Activated CD4-positive, alpha-beta T cell treated with anti-CD3 and anti-CD28 coated beads, Interleukin-2, amount 10 ng/mL, durations not matched to agents 7 days and 5 days (primary cell): ENCODE measurements around the gene SPNS2. TPM values are rescaled to one million over a fixed set of nuclear protein-coding genes. Genes with fewer than 3 reads are reported as not detected.

ENCODE experiments used
- CTCF ChIA-PET: fragments of 350-600 bp; sonication (Branson Sonifier 250); formaldehyde crosslinking; loops from one replicate; lab custom pipeline; 2021; ENCODE audit warnings: antibody characterized with exemption; lab: Charles Lee
- POLR2A ChIA-PET: fragments of 350-600 bp; sonication (Branson Sonifier 250); formaldehyde crosslinking; loops from one replicate; lab custom pipeline; 2021; ENCODE audit warnings: antibody characterized with exemption; lab: Charles Lee
- DNase-seq: peaks from one replicate; pipeline ENCODE4 v3.0.0-alpha.2; 2020
- H3K27ac Mint-ChIP-seq: one replicate; pipeline ENCODE4 v1.8.0; 2021; ENCODE audit warnings: mild to moderate bottlenecking, moderate library complexity, mixed read lengths
- H3K27me3 Mint-ChIP-seq: one replicate; pipeline ENCODE4 v1.8.0; 2021; ENCODE audit warnings: mixed read lengths
- H3K36me3 Mint-ChIP-seq: one replicate; pipeline ENCODE4 v1.8.0; 2021; ENCODE audit warnings: low read depth, mixed read lengths
- H3K4me1 Mint-ChIP-seq: one replicate; pipeline ENCODE4 v1.8.0; 2021; ENCODE audit warnings: mixed read lengths
- H3K4me3 Mint-ChIP-seq: one replicate; pipeline ENCODE4 v1.8.0; 2021; ENCODE audit warnings: mild to moderate bottlenecking, moderate library complexity, mixed read lengths
- H3K9me3 Mint-ChIP-seq: one replicate; pipeline ENCODE4 v1.8.0; 2021; ENCODE audit warnings: mixed read lengths
- total RNA-seq, 2 experiments: library from RNA; stranded (reverse); gene quantifications; one replicate each; pipeline ENCODE4 v1.2.3, GENCODE V29; 2021

Gene SPNS2
- total RNA-seq, 2 experiments from 2014 or later = 0.25 to 0.29 TPM

- no peaks in the 10 kb centered on the region for H3K9me3 Mint-ChIP-seq
- DNase-seq = no peak
- H3K27ac Mint-ChIP-seq = no peak overlapping the region
- ChIA-PET CTCF (interaction anchor here (0.6 to 1.3 kb wide), 2 partner anchors 10 to 350 kb away, joined by 3 read pairs; partner anchors contain the start of gene GGT6), POLR2A (interaction anchor here (0.6 kb wide), 1 partner anchor 160 kb away, joined by 5 read pairs; no protein-coding TSS in a partner anchor)
- no peak overlapping the region for H3K4me3 Mint-ChIP-seq
- peaks cover 24% of the 10 kb centered on the region for H3K36me3 Mint-ChIP-seq
- peaks cover 15% of the 10 kb centered on the region for H3K4me1 Mint-ChIP-seq
- no peaks in the 10 kb centered on the region for H3K27me3 Mint-ChIP-seq
Measured at GRCh38 chr17:4549781-4550533, 51.3 kb downstream of the SPNS2 start.

GRCh38 chr17:4550534-4551039 lies 51.9 kb downstream of the SPNS2 start:
- peaks cover 24% of the 10 kb centered on the region for H3K36me3 Mint-ChIP-seq
- no peak overlapping the region for H3K27ac Mint-ChIP-seq
- H3K4me3 Mint-ChIP-seq = no peak overlapping the region
- POLR2A ChIA-PET = no interaction called here
- no peak for DNase-seq
- no peaks in the 10 kb centered on the region for H3K27me3 Mint-ChIP-seq
- CTCF ChIA-PET = interaction anchor here (1.3 kb wide), 1 partner anchor 10 kb away, joined by 3 read pairs; the partner anchor contains the start of gene GGT6
- peaks cover 18% of the 10 kb centered on the region for H3K4me1 Mint-ChIP-seq
- no peaks in the 10 kb centered on the region for H3K9me3 Mint-ChIP-seq

GRCh38 chr17:4551141-4551540 lies 52.5 kb downstream of the SPNS2 start:
- ChIA-PET POLR2A (no interaction called here), CTCF (interaction anchor here (1.1 to 1.3 kb wide), 2 partner anchors 12 to 42 kb away, joined by 5 read pairs; no protein-coding TSS in a partner anchor)
- H3K4me3 Mint-ChIP-seq = no peak overlapping the region
- peaks cover 23% of the 10 kb centered on the region for H3K4me1 Mint-ChIP-seq
- H3K9me3 Mint-ChIP-seq = no peaks in the 10 kb centered on the region
- no peak overlapping the region for H3K27ac Mint-ChIP-seq
- H3K36me3 Mint-ChIP-seq = peaks cover 24% of the 10 kb centered on the region
- no peak for DNase-seq
- H3K27me3 Mint-ChIP-seq = no peaks in the 10 kb centered on the region

- no peak overlapping the region for H3K27ac Mint-ChIP-seq
- POLR2A ChIA-PET = no interaction called here
- no peak for DNase-seq
- H3K36me3 Mint-ChIP-seq = peaks cover 24% of the 10 kb centered on the region
- H3K9me3 Mint-ChIP-seq = no peaks in the 10 kb centered on the region
- H3K4me1 Mint-ChIP-seq = peaks cover 30% of the 10 kb centered on the region
- H3K4me3 Mint-ChIP-seq = no peak overlapping the region
- CTCF ChIA-PET = interaction anchor here (1.1 to 2.5 kb wide), 3 partner anchors 11 to 43 kb away, joined by 5 to 10 read pairs (median 5); no protein-coding TSS in a partner anchor
- H3K27me3 Mint-ChIP-seq = no peaks in the 10 kb centered on the region
Measured at GRCh38 chr17:4551796-4552525, 53.3 kb downstream of the SPNS2 start.

GRCh38 chr17:4553669-4554068 lies 55.0 kb downstream of the SPNS2 start:
- H3K27me3 Mint-ChIP-seq = no peaks in the 10 kb centered on the region
- POLR2A ChIA-PET = no interaction called here
- H3K27ac Mint-ChIP-seq = peak overlapping the region; percentile 84
- no peak for DNase-seq
- H3K4me3 Mint-ChIP-seq = peak overlapping the region; percentile 89
- H3K9me3 Mint-ChIP-seq = no peaks in the 10 kb centered on the region
- peaks cover 20% of the 10 kb centered on the region for H3K36me3 Mint-ChIP-seq
- CTCF ChIA-PET = interaction anchor here (0.6 to 2.5 kb wide), 4 partner anchors 11 to 147 kb away, joined by 3 to 10 read pairs (median 4); no protein-coding TSS in a partner anchor
- H3K4me1 Mint-ChIP-seq = peaks cover 30% of the 10 kb centered on the region

GRCh38 chr17:4554441-4554996 lies 55.8 kb downstream of the SPNS2 start:
- DNase-seq = no peak
- Mint-ChIP-seq H3K4me1 (peaks cover 30% of the 10 kb centered on the region), H3K36me3 (peaks cover 20% of the 10 kb centered on the region), H3K27ac (peak overlapping the region; percentile 84), H3K27me3 (no peaks in the 10 kb centered on the region), H3K9me3 (no peaks in the 10 kb centered on the region), H3K4me3 (peak overlapping the region; percentile 89)
- ChIA-PET CTCF (interaction anchor here (0.6 to 1.5 kb wide), 2 partner anchors 11 to 216 kb away, joined by 3 to 4 read pairs; no protein-coding TSS in a partner anchor), POLR2A (no interaction called here)

- Mint-ChIP-seq H3K27me3 (no peaks in the 10 kb centered on the region), H3K4me3 (peak within 1 kb of the TSS; percentile 89), H3K4me1 (peaks cover 30% of the 10 kb centered on the region), H3K9me3 (no peaks in the 10 kb centered on the region), H3K27ac (peak within 1 kb of the TSS; percentile 84), H3K36me3 (peaks cover 19% of the 10 kb centered on the region)
- DNase-seq = peak; percentile 97
- POLR2A ChIA-PET = no interaction called here
- CTCF ChIA-PET = interaction anchor here (0.6 to 1.0 kb wide), 3 partner anchors 10 to 215 kb away, joined by 3 to 4 read pairs (median 4); no protein-coding TSS in a partner anchor
Measured at GRCh38 chr17:4554997-4555799, 56.5 kb downstream of the SPNS2 start, which contains the start of gene MYBBP1A. MYBBP1A (minus strand) TSS chr17:4555384; CDS start chr17:4555324, 60 bp downstream.

GRCh38 chr17:4555873-4556759 lies 57.4 kb downstream of the SPNS2 start:
- H3K27me3 Mint-ChIP-seq = no peaks in the 10 kb centered on the region
- H3K36me3 Mint-ChIP-seq = peaks cover 10% of the 10 kb centered on the region
- peak overlapping the region; percentile 89 for H3K4me3 Mint-ChIP-seq
- POLR2A ChIA-PET = no interaction called here
- H3K27ac Mint-ChIP-seq = peak overlapping the region; percentile 84
- H3K4me1 Mint-ChIP-seq = peaks cover 29% of the 10 kb centered on the region
- CTCF ChIA-PET = interaction anchor here (0.6 to 1.5 kb wide), 3 partner anchors 11 to 98 kb away, joined by 3 to 7 read pairs (median 3); no protein-coding TSS in a partner anchor
- H3K9me3 Mint-ChIP-seq = no peaks in the 10 kb centered on the region
- DNase-seq = no peak

GRCh38 chr17:4556996-4557395 lies 58.3 kb downstream of the SPNS2 start:
- ChIA-PET POLR2A (interaction anchor here (0.6 to 0.9 kb wide), 2 partner anchors 72 to 414 kb away, joined by 3 read pairs; no protein-coding TSS in a partner anchor), CTCF (interaction anchor here (0.6 to 1.5 kb wide), 3 partner anchors 10 to 97 kb away, joined by 3 to 7 read pairs (median 3); no protein-coding TSS in a partner anchor)
- Mint-ChIP-seq H3K4me3 (no peak overlapping the region), H3K27me3 (no peaks in the 10 kb centered on the region), H3K36me3 (peaks cover 5% of the 10 kb centered on the region), H3K4me1 (peaks cover 37% of the 10 kb centered on the region), H3K27ac (no peak overlapping the region), H3K9me3 (no peaks in the 10 kb centered on the region)
- DNase-seq = no peak

GRCh38 chr17:4557626-4558346 lies 59.1 kb downstream of the SPNS2 start:
- Mint-ChIP-seq H3K4me1 (peaks cover 45% of the 10 kb centered on the region), H3K27ac (no peak overlapping the region), H3K27me3 (no peaks in the 10 kb centered on the region), H3K9me3 (no peaks in the 10 kb centered on the region), H3K36me3 (peaks cover 4% of the 10 kb centered on the region), H3K4me3 (no peak overlapping the region)
- no peak for DNase-seq
- POLR2A ChIA-PET = interaction anchor here (0.6 to 0.9 kb wide), 2 partner anchors 73 to 414 kb away, joined by 3 read pairs; no protein-coding TSS in a partner anchor
- CTCF ChIA-PET = interaction anchor here (0.9 to 1.5 kb wide), 2 partner anchors 9 to 41 kb away, joined by 3 to 7 read pairs; no protein-coding TSS in a partner anchor
